Upper lobe of right lung (tissue), 1 donor: ENCODE results near the gene GARIN5B. TPM values are rescaled to one million over a fixed set of nuclear protein-coding genes. Genes with fewer than 3 reads are reported as not detected.
A peak's percentile ranks its signal among the peaks of the same experiment; 100 is the strongest.

Source experiments
- ATAC-seq: fragments of 200-7000 bp; cut with Tn5 transposase; one replicate; pipeline ENCODE4 v1.9.1; 2020; ENCODE audit warnings: mild to moderate bottlenecking, moderate library complexity
- DNase-seq: peaks from one replicate; pipeline ENCODE4 v3.0.0-alpha.2; 2020
- H3K27ac ChIP-seq: fragments of 200-600 bp; one replicate; pipeline ENCODE4 v1.8.0; 2022
- H3K27me3 ChIP-seq: fragments of 200-600 bp; one replicate; pipeline ENCODE4 v1.8.0; 2022; ENCODE audit warnings: mild to moderate bottlenecking
- H3K36me3 ChIP-seq: fragments of 200-600 bp; one replicate; pipeline ENCODE4 v1.8.0; 2022
- H3K4me1 ChIP-seq: fragments of 200-600 bp; one replicate; pipeline ENCODE4 v1.8.0; 2022
- H3K4me3 ChIP-seq: fragments of 200-600 bp; one replicate; pipeline ENCODE4 v1.8.0; 2022; ENCODE audit warnings: mild to moderate bottlenecking
- H3K9me3 ChIP-seq: fragments of 200-600 bp; one replicate; pipeline ENCODE4 v1.8.0; 2022
- intact Hi-C: fragments of 100-400 bp; cut with DNase I; formaldehyde crosslinking; loops from one replicate; pipeline ENCODE4 v1.11.0; 2022
- total RNA-seq: library from RNA; stranded (reverse); fragmentation: NEBNext Ultra II Directional; extraction: Animal tissue kit (Norgen Biotek cat#: 25700); gene quantifications from one replicate; pipeline ENCODE4 v1.2.1, GENCODE V29; 2021
- TF ChIP-seq, protein P1 (sequence below): fragments of 200-600 bp; IDR thresholded peaks from one replicate; pipeline ENCODE4 v1.8.0; 2022; ENCODE audit warnings: antibody characterized with exemption
- donor health status: DM: no; HTN: yes; CAD: no; lungs with severe emphysema.

The GARIN5B gene
- total RNA-seq, 1 donor from 2014 or later = not detected

DNA sequence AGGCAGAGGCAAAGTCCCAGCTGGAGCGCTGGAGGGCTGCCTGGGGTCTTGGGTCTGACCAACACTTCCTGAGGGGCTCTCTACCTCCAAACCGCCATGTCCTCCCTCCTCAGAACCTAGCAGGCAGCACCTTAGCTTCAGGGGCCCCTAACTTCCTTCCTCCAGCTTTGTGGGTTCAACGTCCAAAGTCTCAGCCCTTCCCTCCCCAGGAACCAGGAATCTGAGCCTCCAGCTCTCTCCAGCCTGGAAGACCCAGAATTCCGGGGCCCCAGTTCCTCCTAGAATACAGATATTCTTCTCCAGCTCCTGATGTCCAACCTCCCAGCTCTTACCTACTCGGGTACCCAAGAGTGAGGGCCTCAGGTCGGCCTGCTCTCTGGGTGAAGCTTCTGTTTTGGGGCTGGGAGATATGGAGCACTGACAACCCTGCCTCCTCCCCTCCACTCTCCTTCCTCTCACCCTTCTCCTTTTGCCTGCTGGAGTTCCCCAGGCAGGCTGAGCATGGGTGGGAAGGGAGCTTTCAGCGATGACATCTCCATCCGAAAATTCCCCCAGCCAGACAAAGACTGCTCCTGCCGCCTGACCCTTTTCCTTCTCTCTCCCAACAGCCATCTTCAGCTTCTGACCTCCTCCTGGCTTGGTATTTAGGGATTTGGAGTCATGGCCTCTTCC is 41.5 kb downstream of the GARIN5B start:
- intact Hi-C loops = no loop called here
- Histone ChIP-seq H3K27ac (no peak overlapping the region), H3K36me3 (no peaks in the 10 kb centered on the region), H3K4me3 (no peak overlapping the region), H3K27me3 (no peaks in the 10 kb centered on the region), H3K4me1 (no peaks in the 10 kb centered on the region), H3K9me3 (no peaks in the 10 kb centered on the region)
- TF ChIP-seq, protein P1, sequence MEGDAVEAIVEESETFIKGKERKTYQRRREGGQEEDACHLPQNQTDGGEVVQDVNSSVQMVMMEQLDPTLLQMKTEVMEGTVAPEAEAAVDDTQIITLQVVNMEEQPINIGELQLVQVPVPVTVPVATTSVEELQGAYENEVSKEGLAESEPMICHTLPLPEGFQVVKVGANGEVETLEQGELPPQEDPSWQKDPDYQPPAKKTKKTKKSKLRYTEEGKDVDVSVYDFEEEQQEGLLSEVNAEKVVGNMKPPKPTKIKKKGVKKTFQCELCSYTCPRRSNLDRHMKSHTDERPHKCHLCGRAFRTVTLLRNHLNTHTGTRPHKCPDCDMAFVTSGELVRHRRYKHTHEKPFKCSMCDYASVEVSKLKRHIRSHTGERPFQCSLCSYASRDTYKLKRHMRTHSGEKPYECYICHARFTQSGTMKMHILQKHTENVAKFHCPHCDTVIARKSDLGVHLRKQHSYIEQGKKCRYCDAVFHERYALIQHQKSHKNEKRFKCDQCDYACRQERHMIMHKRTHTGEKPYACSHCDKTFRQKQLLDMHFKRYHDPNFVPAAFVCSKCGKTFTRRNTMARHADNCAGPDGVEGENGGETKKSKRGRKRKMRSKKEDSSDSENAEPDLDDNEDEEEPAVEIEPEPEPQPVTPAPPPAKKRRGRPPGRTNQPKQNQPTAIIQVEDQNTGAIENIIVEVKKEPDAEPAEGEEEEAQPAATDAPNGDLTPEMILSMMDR = no peak
- DNase-seq (no peak), ATAC-seq (no peak)

GRCh38 chr19:55320844-55321419 is 42.1 kb downstream of the GARIN5B start:
- no peak for ATAC-seq
- H3K4me3 ChIP-seq = no peak overlapping the region
- TF ChIP-seq, protein P1 = no peak

DNA sequence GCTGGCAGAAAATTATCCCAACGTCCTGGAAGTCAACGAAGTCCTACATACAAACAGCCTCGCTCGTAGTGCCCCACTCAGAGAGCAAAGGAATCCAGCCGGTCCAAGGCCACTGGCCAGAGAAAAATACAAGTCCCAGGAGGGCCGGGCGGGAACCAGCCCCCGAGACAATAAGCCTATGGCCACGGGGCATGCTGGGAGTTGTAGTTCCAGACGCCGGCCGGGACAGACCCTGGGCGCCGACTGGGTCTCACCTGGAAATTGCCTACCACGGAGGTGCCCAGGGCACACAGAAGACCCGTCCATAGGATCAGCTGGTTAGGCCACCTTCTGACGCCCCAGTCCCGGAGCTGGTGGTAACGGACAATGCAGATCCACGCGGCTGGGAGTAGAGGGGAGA is 43.3 kb downstream of the GARIN5B start:
- TF ChIP-seq, protein P1 = no peak
- peak; percentile 56 for ATAC-seq
- intact Hi-C loops = no loop called here
- no peak for DNase-seq
- Histone ChIP-seq H3K27ac (no peak overlapping the region), H3K27me3 (no peaks in the 10 kb centered on the region), H3K36me3 (no peaks in the 10 kb centered on the region), H3K9me3 (no peaks in the 10 kb centered on the region), H3K4me3 (no peak overlapping the region), H3K4me1 (no peaks in the 10 kb centered on the region)

More at GRCh38 chr19:55320844-55321419, 42.1 kb downstream of the GARIN5B start:
- no peaks in the 10 kb centered on the region for H3K4me1 ChIP-seq
- no peaks in the 10 kb centered on the region for H3K27me3 ChIP-seq
- no peak for DNase-seq
- intact Hi-C loops = no loop called here
- H3K36me3 ChIP-seq = no peaks in the 10 kb centered on the region
- H3K9me3 ChIP-seq = no peaks in the 10 kb centered on the region
- no peak overlapping the region for H3K27ac ChIP-seq

- ATAC-seq (no peak), DNase-seq (no peak)
- TF ChIP-seq, protein P1 = no peak
- Histone ChIP-seq H3K27ac (no peak overlapping the region), H3K4me3 (no peak overlapping the region), H3K4me1 (no peaks in the 10 kb centered on the region), H3K36me3 (no peaks in the 10 kb centered on the region), H3K9me3 (no peaks in the 10 kb centered on the region), H3K27me3 (no peaks in the 10 kb centered on the region)
- intact Hi-C loops = no loop called here
Measured at GRCh38 chr19:55316646-55317045, 46.4 kb downstream of the GARIN5B start.

DNA sequence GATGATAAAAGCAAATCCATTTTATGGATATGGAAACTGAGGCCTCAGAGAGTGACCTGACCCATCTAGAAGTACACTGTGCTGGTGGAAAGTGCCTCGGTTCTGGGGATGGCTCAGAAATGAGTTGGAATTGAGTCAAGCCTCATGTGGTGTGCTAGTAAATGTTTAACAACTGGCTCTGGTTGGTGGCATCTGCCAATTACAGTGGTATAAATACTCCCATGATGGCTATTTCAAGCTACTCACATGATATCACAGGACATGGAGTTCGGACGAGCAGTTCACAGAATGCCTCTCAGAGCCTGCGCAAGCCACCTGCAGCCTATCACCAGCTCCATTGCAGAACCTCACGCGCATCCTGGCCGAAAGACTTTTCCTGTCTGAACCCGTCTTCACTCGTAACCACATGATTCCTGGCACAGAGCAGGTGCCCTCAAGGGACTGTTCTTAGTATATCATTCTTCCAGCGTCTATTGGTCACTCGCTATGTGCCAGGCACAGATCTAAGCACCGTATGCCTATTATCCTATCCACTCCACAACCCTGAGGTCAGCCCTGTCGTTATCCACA is 47.0 kb downstream of the GARIN5B start:
- Histone ChIP-seq H3K9me3 (no peaks in the 10 kb centered on the region), H3K36me3 (no peaks in the 10 kb centered on the region), H3K4me3 (no peak overlapping the region), H3K4me1 (no peaks in the 10 kb centered on the region), H3K27me3 (no peaks in the 10 kb centered on the region), H3K27ac (no peak overlapping the region)
- TF ChIP-seq, protein P1 = no peak
- no peak for DNase-seq
- no peak for ATAC-seq
- intact Hi-C loops = no loop called here
